ENCODE measurements around the gene RASGRP1. TPM values are rescaled to one million over a fixed set of nuclear protein-coding genes. Genes with fewer than 3 reads are reported as not detected.

Gene RASGRP1
- total RNA-seq, 1 experiment from 2014 or later = 1.6 TPM

- CTCF ChIA-PET = no interaction called here
- no peaks in the 10 kb centered on the region for H3K79me2 ChIP-seq (ENCODE audit: insufficient read depth, low read length)
- no peaks in the 10 kb centered on the region for H3K9me2 ChIP-seq (ENCODE audit: insufficient read depth)
- no peak overlapping the region for H2AFZ ChIP-seq (ENCODE audit: low read depth, low read length, poor library complexity, severe bottlenecking)
- peaks cover under 1% of the 10 kb centered on the region in 2 experiments; a peak in 1 of 4 replicates for H3K4me1 ChIP-seq (ENCODE audit: control insufficient read depth in 1 of 2, insufficient read depth in 2 of 2, low read length in 2 of 2)
- no TSS peak for BruUV-seq (replicated peaks)
- H3K27me3 ChIP-seq (ENCODE audit: insufficient read depth, low read length) = 0 out of 2 replicates have a peak, but pooled peaks cover 4% of the 10 kb centered on the region
- no peaks in the 10 kb centered on the region for H4K20me1 ChIP-seq (ENCODE audit: insufficient read depth)
- H3K9me3 ChIP-seq (ENCODE audit: control insufficient read depth in 1 of 2, insufficient read depth in 1 of 2, low read depth in 1 of 2, low read length in 2 of 2) = no peaks in the 10 kb centered on the region
- H3K9ac ChIP-seq (ENCODE audit: low read length) = no peak overlapping the region
- H3K4me2 ChIP-seq (ENCODE audit: low read length) = no peak overlapping the region
- ATAC-seq (no peak), DNase-seq (ENCODE audit: low read depth, low spot score) (no peak)
- intact Hi-C loops (cut with micrococcal nuclease) = no loop called here
- POLR2A ChIA-PET = no interaction called here
- H3K36me3 ChIP-seq (ENCODE audit: control insufficient read depth in 1 of 2, insufficient read depth in 2 of 2, low read length in 2 of 2) = no peaks in the 10 kb centered on the region
- RAD21 ChIA-PET (ENCODE audit: low non-redundant PET in 1 of 2, low total read pairs in 2 of 2, uncharacterized antibody in 2 of 2, unreplicated experiment in 2 of 2) = no interaction called here
- H3K4me3 ChIP-seq (replicated peaks in 1 of 2; ENCODE audit: low read depth in 1 of 2, low read length in 2 of 2) = no peak overlapping the region
- no peak overlapping the region for H3K27ac ChIP-seq (ENCODE audit: low read depth, low read length)
- no peak for TF ChIP-seq FOSL1 (IDR thresholded peaks at IDR 0.05; ENCODE audit: low read depth)
- no peak for TF ChIP-seq EGR1 (IDR thresholded peaks at IDR 0.05; ENCODE audit: low read depth)
- no peak for TF ChIP-seq POLR2AphosphoS5 (IDR thresholded peaks at IDR 0.05; ENCODE audit: low read depth, low read length)
- no peak for TF ChIP-seq JUND (IDR thresholded peaks at IDR 0.05)
- no peak for TF ChIP-seq RAD21 (IDR thresholded peaks at IDR 0.05; ENCODE audit: low read depth)
- TF ChIP-seq CEBPB (IDR thresholded peaks at IDR 0.05; ENCODE audit: low read depth) = no peak
- no peak for TF ChIP-seq SP1 (IDR thresholded peaks at IDR 0.05; ENCODE audit: low read depth)
- no peak for TF ChIP-seq EZH2phosphoT487 (IDR thresholded peaks at IDR 0.05; ENCODE audit: borderline replicate concordance)
- no peak for TF ChIP-seq CBX3 (IDR thresholded peaks at IDR 0.05; ENCODE audit: low read depth)
- no peak for TF ChIP-seq SIN3A (IDR thresholded peaks at IDR 0.05; ENCODE audit: low read depth)
- TF ChIP-seq ZFX (IDR thresholded peaks at IDR 0.05) = no peak
- no peak for TF ChIP-seq EZH2 (IDR thresholded peaks at IDR 0.05)
- no peak for TF ChIP-seq ELF1 (IDR thresholded peaks at IDR 0.05; ENCODE audit: borderline replicate concordance, low read depth)
- TF ChIP-seq POLR2A (IDR thresholded peaks at IDR 0.05; ENCODE audit: borderline replicate concordance, extremely low read depth, insufficient read depth, insufficient read length) = no peak
- no peak for TF ChIP-seq SRF (IDR thresholded peaks at IDR 0.05; ENCODE audit: low read depth)
- no peak for TF ChIP-seq TCF7L2 (IDR thresholded peaks at IDR 0.05; ENCODE audit: borderline replicate concordance, extremely low read depth, insufficient read depth, insufficient read length)
- TF ChIP-seq, protein P1, sequence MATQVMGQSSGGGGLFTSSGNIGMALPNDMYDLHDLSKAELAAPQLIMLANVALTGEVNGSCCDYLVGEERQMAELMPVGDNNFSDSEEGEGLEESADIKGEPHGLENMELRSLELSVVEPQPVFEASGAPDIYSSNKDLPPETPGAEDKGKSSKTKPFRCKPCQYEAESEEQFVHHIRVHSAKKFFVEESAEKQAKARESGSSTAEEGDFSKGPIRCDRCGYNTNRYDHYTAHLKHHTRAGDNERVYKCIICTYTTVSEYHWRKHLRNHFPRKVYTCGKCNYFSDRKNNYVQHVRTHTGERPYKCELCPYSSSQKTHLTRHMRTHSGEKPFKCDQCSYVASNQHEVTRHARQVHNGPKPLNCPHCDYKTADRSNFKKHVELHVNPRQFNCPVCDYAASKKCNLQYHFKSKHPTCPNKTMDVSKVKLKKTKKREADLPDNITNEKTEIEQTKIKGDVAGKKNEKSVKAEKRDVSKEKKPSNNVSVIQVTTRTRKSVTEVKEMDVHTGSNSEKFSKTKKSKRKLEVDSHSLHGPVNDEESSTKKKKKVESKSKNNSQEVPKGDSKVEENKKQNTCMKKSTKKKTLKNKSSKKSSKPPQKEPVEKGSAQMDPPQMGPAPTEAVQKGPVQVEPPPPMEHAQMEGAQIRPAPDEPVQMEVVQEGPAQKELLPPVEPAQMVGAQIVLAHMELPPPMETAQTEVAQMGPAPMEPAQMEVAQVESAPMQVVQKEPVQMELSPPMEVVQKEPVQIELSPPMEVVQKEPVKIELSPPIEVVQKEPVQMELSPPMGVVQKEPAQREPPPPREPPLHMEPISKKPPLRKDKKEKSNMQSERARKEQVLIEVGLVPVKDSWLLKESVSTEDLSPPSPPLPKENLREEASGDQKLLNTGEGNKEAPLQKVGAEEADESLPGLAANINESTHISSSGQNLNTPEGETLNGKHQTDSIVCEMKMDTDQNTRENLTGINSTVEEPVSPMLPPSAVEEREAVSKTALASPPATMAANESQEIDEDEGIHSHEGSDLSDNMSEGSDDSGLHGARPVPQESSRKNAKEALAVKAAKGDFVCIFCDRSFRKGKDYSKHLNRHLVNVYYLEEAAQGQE (IDR thresholded peaks at IDR 0.05; ENCODE audit: low read depth) = no peak
- TF ChIP-seq ZNF274 (IDR thresholded peaks at IDR 0.05; ENCODE audit: low read depth, low read length) = no peak
- TF ChIP-seq YY1 (IDR thresholded peaks at IDR 0.05; ENCODE audit: extremely low read depth, insufficient replicate concordance, low read depth, low read length) = no peak
Measured at GRCh38 chr15:38558372-38559059, 6.1 kb downstream of the RASGRP1 start.

Data from HCT116 (cell line).